Tongue (tissue), 2 donors: ENCODE measurements around the gene SCP2D1. TPM values are rescaled to one million over a fixed set of nuclear protein-coding genes. Genes with fewer than 3 reads are reported as not detected.
"Not testable (repeated sequence)": the region's sequence is repeated elsewhere in the genome, so short reads cannot be mapped to it uniquely, and the experiment has no call there.

Experiments
- DNase-seq: peaks from one replicate; pipeline ENCODE4 v3.0.0-alpha.2; 2015
- total RNA-seq: library from RNA; depleted of rRNA; stranded (reverse); fragments of >200 nt; gene quantifications from one replicate; pipeline ENCODE4 v1.2.3, GENCODE V29; 2014

The SCP2D1 gene
- not detected for total RNA-seq

GRCh38 chr20:18813483-18813882 is at the start of gene SCP2D1:
Gene SCP2D1 (plus strand): TSS chr20:18813783. CDS start chr20:18813816, 33 bp downstream.
- DNase-seq, result no peak

GRCh38 chr20:18767676-18768075 is 45.9 kb upstream of the SCP2D1 start:
- DNase-seq, result no peak

- DNase-seq, result no peak
Observed at GRCh38 chr20:18773566-18773965, 40.0 kb upstream of the SCP2D1 start.

- no peak for DNase-seq
Observed at GRCh38 chr20:18774207-18774606, 39.4 kb upstream of the SCP2D1 start.

- DNase-seq, result no peak
Observed at GRCh38 chr20:18775633-18776032, 38.0 kb upstream of the SCP2D1 start.

DNA sequence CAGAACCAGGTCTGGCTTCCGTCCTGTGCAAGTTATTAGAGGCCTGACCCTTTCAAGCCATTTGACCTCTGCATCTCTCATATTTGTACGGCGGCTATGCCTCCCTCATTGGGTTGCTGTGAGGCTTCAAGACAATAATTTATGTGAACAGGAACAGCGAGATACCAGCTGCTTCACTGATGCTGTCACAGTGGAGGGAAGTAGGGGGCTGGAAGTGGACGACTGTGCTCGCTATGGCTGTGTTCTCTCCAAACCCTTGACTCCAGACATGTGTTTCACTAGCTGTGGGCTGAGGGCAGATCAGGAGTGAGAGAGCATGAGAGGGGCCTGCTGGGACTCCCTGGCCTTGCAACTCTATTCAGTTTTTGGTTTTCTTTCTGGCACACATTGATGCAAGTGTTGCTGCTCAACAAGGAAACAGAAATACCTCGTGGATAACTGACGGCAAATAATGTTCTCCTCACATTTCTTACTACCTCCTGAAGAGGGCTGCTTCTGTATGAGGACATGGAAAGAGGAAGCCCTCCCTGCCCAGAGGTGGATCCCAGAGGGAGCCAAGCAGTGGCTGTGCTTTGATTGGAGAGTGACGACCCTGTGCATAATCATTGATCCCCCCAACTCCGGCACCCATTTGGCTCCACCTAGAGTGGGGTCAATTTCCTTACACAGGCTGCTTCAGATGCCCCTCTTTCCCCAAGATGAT is 34.7 kb upstream of the SCP2D1 start:
- DNase-seq, result no peak

GRCh38 chr20:18780385-18781130 is 33.0 kb upstream of the SCP2D1 start:
- DNase-seq, result no peak

- DNase-seq, result no peak
Observed at GRCh38 chr20:18781509-18781908, 32.1 kb upstream of the SCP2D1 start.

GRCh38 chr20:18783385-18783959 is 30.1 kb upstream of the SCP2D1 start:
- DNase-seq, result no peak

DNA sequence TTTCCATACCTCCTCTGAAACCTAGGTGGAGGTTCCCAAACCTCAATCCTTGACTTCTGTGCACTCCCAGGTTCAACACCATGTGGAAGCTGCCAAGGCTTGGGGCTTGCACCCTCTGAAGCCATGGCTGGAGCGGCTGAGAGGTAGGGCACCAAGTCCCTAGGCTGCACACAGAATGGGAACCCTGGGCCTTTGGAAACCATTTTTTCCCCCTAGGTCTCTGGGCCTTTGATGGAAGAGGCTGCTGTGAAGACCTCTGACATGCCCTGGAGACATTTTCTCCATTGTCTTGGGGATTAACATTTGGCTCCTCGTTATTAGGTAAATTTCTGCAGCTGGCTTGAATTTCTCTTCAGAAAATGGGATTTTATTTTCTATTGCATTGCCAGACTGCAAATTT is 26.5 kb upstream of the SCP2D1 start:
- DNase-seq, result not testable (repeated sequence)

- no peak for DNase-seq
Observed at GRCh38 chr20:18788021-18788420, 25.6 kb upstream of the SCP2D1 start.

GRCh38 chr20:18790787-18791186 is 22.8 kb upstream of the SCP2D1 start:
- no peak for DNase-seq

GRCh38 chr20:18793625-18794427 is 19.8 kb upstream of the SCP2D1 start:
- DNase-seq, result peak; percentile 98

DNA sequence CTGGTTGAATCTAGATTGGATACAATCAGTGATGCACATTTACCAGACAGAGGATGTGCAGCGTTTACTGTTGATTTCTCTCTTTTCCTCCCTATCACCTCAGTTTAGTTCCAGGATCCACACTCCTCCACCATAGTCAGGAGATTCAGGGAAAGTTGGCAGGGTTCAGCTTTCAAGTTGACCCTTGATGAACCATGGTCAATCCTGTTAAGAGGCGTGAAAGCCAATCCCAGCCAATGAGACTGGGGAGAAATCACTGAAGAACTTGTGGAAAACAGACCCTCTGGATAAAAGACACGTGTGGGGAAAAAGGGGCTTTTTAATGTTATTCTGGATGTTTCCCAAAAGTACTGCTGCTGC is 19.2 kb upstream of the SCP2D1 start:
- no peak for DNase-seq

GRCh38 chr20:18795366-18795765 is 18.2 kb upstream of the SCP2D1 start:
- no peak for DNase-seq

DNA sequence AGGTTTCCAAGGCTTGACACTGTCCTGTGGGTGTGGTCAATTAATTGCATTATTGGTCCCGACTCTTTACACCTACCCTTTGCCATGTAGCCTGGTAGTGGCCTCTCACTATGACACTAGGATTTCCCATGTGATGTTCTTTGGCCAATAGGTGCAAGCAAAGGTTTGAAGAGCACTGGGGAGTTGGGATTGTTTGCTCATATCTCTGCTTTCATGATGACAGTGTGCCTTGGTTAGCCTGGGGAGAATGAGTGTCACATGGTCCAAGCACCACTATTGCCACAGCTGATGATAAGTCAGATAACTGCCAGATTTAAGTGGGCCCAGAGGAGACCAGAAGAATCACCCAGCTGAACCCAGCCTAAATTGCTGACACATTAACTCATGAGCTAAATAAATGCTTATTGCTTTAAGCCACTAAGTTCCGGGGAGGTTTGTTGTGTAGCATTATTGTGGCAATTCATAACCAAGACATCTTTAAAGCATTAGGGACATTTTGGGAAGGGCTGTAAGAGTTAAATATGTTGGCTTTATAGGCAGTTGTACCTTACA is 17.2 kb upstream of the SCP2D1 start:
- DNase-seq, result no peak

DNA sequence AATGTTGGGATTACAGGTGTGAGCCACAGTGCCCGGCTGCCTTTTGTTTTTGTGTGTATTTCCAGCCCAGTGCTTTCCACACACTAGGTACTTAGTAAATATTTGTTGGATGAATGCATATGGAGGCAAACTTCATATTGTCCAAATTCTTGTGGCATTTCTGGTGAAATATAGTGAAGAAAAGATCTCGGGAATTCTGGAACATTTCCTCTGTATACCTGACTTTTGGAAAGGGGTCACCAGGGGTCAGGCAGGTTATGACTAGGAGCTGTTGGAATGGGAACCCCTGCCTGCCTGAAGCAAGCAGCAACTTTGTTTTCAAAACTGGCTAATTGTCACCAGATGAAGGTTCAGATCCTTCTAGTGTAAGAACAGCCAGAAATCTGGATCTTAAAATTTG is 12.1 kb upstream of the SCP2D1 start:
- DNase-seq, result no peak

- DNase-seq, result peak; percentile 61
Observed at GRCh38 chr20:18802012-18802634, 11.5 kb upstream of the SCP2D1 start.

- no peak for DNase-seq
Observed at GRCh38 chr20:18805881-18806280, 7.7 kb upstream of the SCP2D1 start.

- no peak for DNase-seq
Observed at GRCh38 chr20:18808712-18809111, 4.9 kb upstream of the SCP2D1 start.

DNA sequence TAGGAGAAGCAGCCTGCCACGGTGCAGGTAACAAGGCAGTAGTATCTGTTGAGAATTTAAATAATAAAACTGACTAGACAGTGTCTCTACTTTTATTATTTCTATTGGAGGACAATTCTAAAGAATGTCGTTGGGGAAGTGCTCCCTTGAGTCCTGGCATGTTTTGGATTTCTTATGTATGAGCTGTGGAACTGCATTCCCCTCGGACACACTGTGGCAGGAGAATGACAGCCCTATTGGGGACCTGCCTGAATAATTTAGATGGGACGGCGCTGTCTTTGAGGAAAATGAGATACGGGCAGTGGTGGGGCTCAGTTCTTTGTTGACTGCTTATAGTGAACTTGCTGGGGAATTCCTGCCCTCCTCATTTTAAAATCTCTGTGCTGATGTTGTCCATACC is 2.4 kb upstream of the SCP2D1 start:
- DNase-seq, result no peak

DNA sequence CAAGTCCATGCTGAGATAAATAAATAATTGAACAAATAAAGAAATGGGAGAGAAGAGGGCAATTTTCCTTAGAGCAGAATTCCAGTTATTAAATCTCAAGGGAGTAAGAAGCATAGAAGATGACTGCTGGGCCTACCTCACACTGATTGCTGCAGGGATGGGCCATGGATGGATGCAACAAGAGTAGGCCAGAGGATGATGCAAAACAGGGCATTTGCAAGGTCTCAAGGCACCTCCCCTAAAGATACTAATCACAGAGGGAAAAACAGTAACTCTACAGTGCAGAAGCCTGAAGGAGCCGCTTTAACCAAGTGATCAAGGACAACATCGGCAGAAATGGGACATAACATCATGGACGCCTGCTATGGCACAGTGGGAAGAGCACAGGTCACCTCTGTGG is 1.7 kb upstream of the SCP2D1 start:
- DNase-seq, result no peak
